ENCODE data around the gene TRPM7.

GRCh38 chr15:50685976-50686468, 575 bp downstream of the TRPM7 start:
- TF ChIP-seq CTCF (IDR thresholded peaks at IDR 0.05; ENCODE audit: borderline replicate concordance, extremely low read depth, low read length, poor library complexity, severe bottlenecking) (no peak), EZH2 (IDR thresholded peaks at IDR 0.05; ENCODE audit: borderline replicate concordance, low read depth, low read length, severe bottlenecking) (no peak)
